Astrocyte (in vitro differentiated cells and primary cell): Measurements from ENCODE around the gene SLC6A9. TPM values are rescaled to one million over a fixed set of nuclear protein-coding genes. Genes with fewer than 3 reads are reported as not detected.

Experiments
- DNase-seq: peaks from one replicate; pipeline ENCODE4 v3.0.0-alpha.2; 2010; ENCODE audit warnings: low read depth
- FAIRE-seq: peaks from 2 replicates; lab custom pipeline; 2011; peaks lifted over from hg19 to GRCh38; lab: Jason Lieb, UNC
- H2AFZ ChIP-seq: 2 replicates; pipeline ENCODE4 v1.6.0; 2012; ENCODE audit warnings: low read depth, low read length, inconsistent platforms
- H3K27ac ChIP-seq: 2 replicates; pipeline ENCODE4 v1.5.1; 2011; ENCODE audit warnings: low read depth, low read length, inconsistent platforms
- H3K27me3 ChIP-seq: 2 replicates; pipeline ENCODE4 v1.6.0; 2011; ENCODE audit warnings: low read length, inconsistent platforms; ENCODE audit not compliant: insufficient read depth
- H3K36me3 ChIP-seq: 2 replicates; pipeline ENCODE4 v1.5.1; 2011; ENCODE audit warnings: low read length, inconsistent platforms; ENCODE audit not compliant: insufficient read depth
- H3K4me1 ChIP-seq: 2 replicates; pipeline ENCODE4 v1.5.1; 2011; ENCODE audit warnings: low read length, inconsistent platforms; ENCODE audit not compliant: insufficient read depth
- H3K4me2 ChIP-seq: 2 replicates; pipeline ENCODE4 v1.6.0; 2012; ENCODE audit warnings: low read length, inconsistent platforms
- H3K4me3 ChIP-seq: 2 replicates; pipeline ENCODE4 v1.5.1; 2011; ENCODE audit warnings: low read depth, mild to moderate bottlenecking, low read length, inconsistent platforms; ENCODE audit not compliant: insufficient read depth
- H3K79me2 ChIP-seq: 2 replicates; pipeline ENCODE4 v1.6.0; 2012; ENCODE audit warnings: mild to moderate bottlenecking, low read length, inconsistent platforms; ENCODE audit not compliant: insufficient read depth
- H3K9ac ChIP-seq: 2 replicates; pipeline ENCODE4 v1.6.0; 2012; ENCODE audit warnings: mild to moderate bottlenecking, low read length, inconsistent platforms
- H3K9me3 ChIP-seq: 2 replicates; pipeline ENCODE4 v1.5.1; 2012; ENCODE audit warnings: low read depth, mild to moderate bottlenecking, low read length, inconsistent platforms; ENCODE audit not compliant: insufficient read depth
- H4K20me1 ChIP-seq: 2 replicates; pipeline ENCODE4 v1.6.0; 2012; ENCODE audit warnings: low read length, inconsistent platforms; ENCODE audit not compliant: insufficient read depth
- H3K27ac Mint-ChIP-seq: one replicate; pipeline ENCODE4 v1.8.0; 2021; ENCODE audit warnings: mild to moderate bottlenecking, mixed read lengths; ENCODE audit not compliant: unreplicated experiment
- H3K27me3 Mint-ChIP-seq: one replicate; pipeline ENCODE4 v1.8.0; 2021; ENCODE audit warnings: low read depth, mixed read lengths; ENCODE audit not compliant: unreplicated experiment
- H3K36me3 Mint-ChIP-seq: one replicate; pipeline ENCODE4 v1.8.0; 2021; ENCODE audit warnings: low read depth, mixed read lengths; ENCODE audit not compliant: unreplicated experiment
- H3K4me1 Mint-ChIP-seq: one replicate; pipeline ENCODE4 v1.8.0; 2021; ENCODE audit warnings: low read depth, mixed read lengths; ENCODE audit not compliant: unreplicated experiment
- H3K4me3 Mint-ChIP-seq: one replicate; pipeline ENCODE4 v1.8.0; 2021; ENCODE audit warnings: mild to moderate bottlenecking, moderate library complexity, mixed read lengths; ENCODE audit not compliant: unreplicated experiment
- H3K9me3 Mint-ChIP-seq: one replicate; pipeline ENCODE4 v1.8.0; 2021; ENCODE audit warnings: mild to moderate bottlenecking, mixed read lengths; ENCODE audit not compliant: unreplicated experiment
- CTCF ChIP-seq: IDR thresholded peaks from 2 replicates; pipeline ENCODE4 v1.5.1; 2011; ENCODE audit warnings: low read depth, mild to moderate bottlenecking, inconsistent platforms, low read length, moderate library complexity; ENCODE audit not compliant: insufficient read depth
- EZH2 ChIP-seq: IDR thresholded peaks from 2 replicates; pipeline ENCODE4 v1.6.1; 2012; ENCODE audit warnings: mild to moderate bottlenecking, low read length, inconsistent platforms; ENCODE audit not compliant: insufficient read depth
- total RNA-seq: library from RNA; stranded (reverse); gene quantifications from 2 replicates; pipeline ENCODE4 v1.2.1, GENCODE V29; 2021

Gene SLC6A9
- total RNA-seq, 1 donor from 2014 or later, result 45.2 TPM

GRCh38 chr1:43947061-43947873 is 84.0 kb downstream of the SLC6A9 start:
- DNase-seq (no peak), FAIRE-seq (no peak)
- peak overlapping the region; percentile 87 for H3K4me2 ChIP-seq
- peak overlapping the region; percentile 96 for H3K9ac ChIP-seq
- H3K9me3 Mint-ChIP-seq, result no peaks in the 10 kb centered on the region
- H3K36me3 ChIP-seq, result no peaks in the 10 kb centered on the region
- H3K4me3 ChIP-seq, result peak overlapping the region; percentile 63
- no peak for TF ChIP-seq CTCF
- no peak for TF ChIP-seq EZH2
- peak overlapping the region; percentile 73 for H3K27ac Mint-ChIP-seq
- peak overlapping the region; percentile 99 for H3K27ac ChIP-seq
- no peaks in the 10 kb centered on the region for H3K27me3 Mint-ChIP-seq
- peaks cover 10% of the 10 kb centered on the region for H3K4me1 ChIP-seq
- H3K79me2 ChIP-seq, result peaks cover 33% of the 10 kb centered on the region
- H4K20me1 ChIP-seq, result peaks cover 43% of the 10 kb centered on the region
- H3K4me3 Mint-ChIP-seq, result peak overlapping the region; percentile 91
- H3K9me3 ChIP-seq, result no peaks in the 10 kb centered on the region
- H3K36me3 Mint-ChIP-seq, result peaks cover 8% of the 10 kb centered on the region
- H3K27me3 ChIP-seq, result no peaks in the 10 kb centered on the region
- peak overlapping the region; percentile 95 for H2AFZ ChIP-seq
- peaks cover 12% of the 10 kb centered on the region for H3K4me1 Mint-ChIP-seq

Other genes starting within 250 kb of the SLC6A9 start
- gene ARTN, start 97.7 kb downstream of the SLC6A9 start, total RNA-seq, result 1.2 and 1.5 TPM in 2 replicates
- gene IPO13, start 84.5 kb downstream of the SLC6A9 start, total RNA-seq, result 31.0 and 36.1 TPM in 2 replicates
- 26.9 and 31.6 TPM in 2 replicates for gene DPH2, start 61.5 kb downstream of the SLC6A9 start, total RNA-seq
- 175 and 202 TPM in 2 replicates for gene ATP6V0B, start 56.5 kb downstream of the SLC6A9 start, total RNA-seq
- gene B4GALT2, start 52.3 kb downstream of the SLC6A9 start, total RNA-seq, result 56.6 and 56.9 TPM in 2 replicates
- gene CCDC24, start 39.9 kb downstream of the SLC6A9 start, total RNA-seq, result 4.2 and 4.3 TPM in 2 replicates
- 0.09 TPM in 1 of 2 replicates, not detected in the other for gene KLF17, start 87.4 kb upstream of the SLC6A9 start, total RNA-seq
- gene KLF18, start 110.2 kb upstream of the SLC6A9 start, total RNA-seq, result not detected in 2 replicates
- 33.2 and 33.8 TPM in 2 replicates for gene DMAP1, start 182.0 kb upstream of the SLC6A9 start, total RNA-seq